ENCODE data around the gene CD80.

The CD80 gene

GRCh38 chr3:119508172-119508845 lies 51.1 kb downstream of the CD80 start:
- TF ChIP-seq Cebpa-rat (IDR thresholded peaks at IDR 0.05): no peak
- Histone ChIP-seq H3K4me1 (peaks cover 0 to 8% (median 0%) of the 10 kb centered on the region in 10 experiments; a peak in 1 of 20 replicates), H3K4me3 (no peak overlapping the region), H3K27ac (no peak overlapping the region), H3K4me2 (no peak overlapping the region), H3K36me3 (peaks cover 72 to 97% (median 86%) of the 10 kb centered on the region in 11 experiments), H3K9me3 (replicated peaks in 1 of 11) (no peaks in the 10 kb centered on the region), H4K20me1 (no peaks in the 10 kb centered on the region; a peak in 1 of 22 replicates), H3K27me3 (no peaks in the 10 kb centered on the region), H3K9ac (no peak overlapping the region)

GRCh38 chr3:119507404-119507803 lies 52.0 kb downstream of the CD80 start:
- H3K4me1 ChIP-seq: peaks cover 0 to 8% (median 0%) of the 10 kb centered on the region in 10 experiments; a peak in 1 of 20 replicates
- no peaks in the 10 kb centered on the region for H3K9me3 ChIP-seq (replicated peaks in 1 of 11)
- H3K27ac ChIP-seq: no peak overlapping the region
- peaks cover 76 to 97% (median 86%) of the 10 kb centered on the region in 11 experiments for H3K36me3 ChIP-seq
- H4K20me1 ChIP-seq: no peaks in the 10 kb centered on the region; a peak in 1 of 22 replicates
- no peak for TF ChIP-seq Cebpa-rat (IDR thresholded peaks at IDR 0.05)
- no peak overlapping the region for H3K9ac ChIP-seq
- H3K4me2 ChIP-seq: no peak overlapping the region
- H3K27me3 ChIP-seq: no peaks in the 10 kb centered on the region
- H3K4me3 ChIP-seq: no peak overlapping the region

GRCh38 chr3:119506631-119507030 lies 52.8 kb downstream of the CD80 start:
- no peak overlapping the region for H3K4me2 ChIP-seq
- TF ChIP-seq Cebpa-rat (IDR thresholded peaks at IDR 0.05): no peak
- H3K4me1 ChIP-seq: peaks cover 0 to 11% (median 0%) of the 10 kb centered on the region in 10 experiments; a peak in 2 of 20 replicates
- no peak overlapping the region; a peak in 1 of 22 replicates for H3K9ac ChIP-seq
- no peaks in the 10 kb centered on the region; a peak in 1 of 22 replicates for H4K20me1 ChIP-seq
- H3K27me3 ChIP-seq: no peaks in the 10 kb centered on the region
- H3K27ac ChIP-seq: no peak overlapping the region
- no peak overlapping the region for H3K4me3 ChIP-seq
- no peaks in the 10 kb centered on the region for H3K9me3 ChIP-seq (replicated peaks in 1 of 11)
- H3K36me3 ChIP-seq: peaks cover 73 to 92% (median 84%) of the 10 kb centered on the region in 11 experiments

- peaks cover 34 to 39% (median 38%) of the 10 kb centered on the region in 11 experiments for H3K36me3 ChIP-seq
- peaks cover 22 to 43% (median 30%) of the 10 kb centered on the region in 10 experiments for H3K4me1 ChIP-seq
- peak overlapping the region; percentile 1 to 96 (median 86); a peak in 15 of 22 replicates for H3K4me2 ChIP-seq
- H3K4me3 ChIP-seq: peak overlapping the region in 2 of 10 experiments; percentile 2 to 13; a peak in 2 of 20 replicates
- H3K27ac ChIP-seq: 0 out of 22 replicates have a peak overlapping the region, but pooled peaks of 1 of the 11 experiments have one; percentile 10
- H3K9ac ChIP-seq: peak overlapping the region in 4 of 11 experiments; percentile 16 to 96 (median 96); a peak in 7 of 22 replicates
- no peaks in the 10 kb centered on the region for H3K9me3 ChIP-seq (replicated peaks in 1 of 11)
- no peak for TF ChIP-seq Cebpa-rat (IDR thresholded peaks at IDR 0.05)
- no peaks in the 10 kb centered on the region for H4K20me1 ChIP-seq
- no peaks in the 10 kb centered on the region for H3K27me3 ChIP-seq
These were observed 58.5 kb downstream of the CD80 start for GRCh38 chr3:119500901-119501300.

GRCh38 chr3:119500265-119500664 lies 59.1 kb downstream of the CD80 start:
- H3K9ac ChIP-seq: peak overlapping the region in 5 of 11 experiments; percentile 16 to 96 (median 95); a peak in 8 of 22 replicates
- H3K36me3 ChIP-seq: peaks cover 28 to 33% (median 31%) of the 10 kb centered on the region in 11 experiments
- H3K27ac ChIP-seq: 0 out of 22 replicates have a peak overlapping the region, but pooled peaks of 1 of the 11 experiments have one; percentile 96
- no peaks in the 10 kb centered on the region for H3K27me3 ChIP-seq
- peak overlapping the region in 3 of 10 experiments; percentile 13 to 85 (median 76); a peak in 2 of 20 replicates for H3K4me3 ChIP-seq
- no peaks in the 10 kb centered on the region for H4K20me1 ChIP-seq
- H3K4me2 ChIP-seq: peak overlapping the region; percentile 69 to 96 (median 86); a peak in 17 of 22 replicates
- no peak for TF ChIP-seq Cebpa-rat (IDR thresholded peaks at IDR 0.05)
- H3K9me3 ChIP-seq (replicated peaks in 1 of 11): no peaks in the 10 kb centered on the region
- H3K4me1 ChIP-seq: peaks cover 22 to 43% (median 30%) of the 10 kb centered on the region in 10 experiments

GRCh38 chr3:119498186-119499011 lies 61.0 kb downstream of the CD80 start, which contains the start of gene TIMMDC1:
TSS of gene TIMMDC1 (plus strand) at chr3:119498547. CDS start at chr3:119498734, 187 bp downstream.
- H3K4me3 ChIP-seq: peak within 1 kb of the TSS; percentile 64 to 86 (median 82)
- peak within 1 kb of the TSS; percentile 80 to 96 (median 92) for H3K9ac ChIP-seq
- no peaks in the 10 kb centered on the region for H4K20me1 ChIP-seq
- H3K27ac ChIP-seq: peak within 1 kb of the TSS; percentile 75 to 96 (median 92)
- H3K4me2 ChIP-seq: peak within 1 kb of the TSS; percentile 69 to 96 (median 86)
- no peaks in the 10 kb centered on the region for H3K27me3 ChIP-seq
- H3K4me1 ChIP-seq: peaks cover 22 to 43% (median 30%) of the 10 kb centered on the region in 10 experiments
- no peak for TF ChIP-seq Cebpa-rat (IDR thresholded peaks at IDR 0.05)
- H3K9me3 ChIP-seq (replicated peaks in 1 of 11): no peaks in the 10 kb centered on the region
- peaks cover 11 to 14% (median 13%) of the 10 kb centered on the region in 11 experiments; a peak in 21 of 22 replicates for H3K36me3 ChIP-seq

GRCh38 chr3:119497820-119498185 lies 61.6 kb downstream of the CD80 start:
- Histone ChIP-seq H3K4me3 (peak overlapping the region; percentile 64 to 86 (median 82)), H3K36me3 (peaks cover 8 to 13% (median 10%) of the 10 kb centered on the region in 11 experiments; a peak in 20 of 22 replicates), H3K27ac (peak overlapping the region; percentile 75 to 96 (median 92); a peak in 21 of 22 replicates), H3K4me2 (peak overlapping the region; percentile 69 to 92 (median 82)), H3K9me3 (replicated peaks in 1 of 11) (no peaks in the 10 kb centered on the region), H3K27me3 (no peaks in the 10 kb centered on the region), H3K4me1 (peaks cover 22 to 43% (median 30%) of the 10 kb centered on the region in 10 experiments), H4K20me1 (no peaks in the 10 kb centered on the region), H3K9ac (peak overlapping the region; percentile 80 to 96 (median 92))
- no peak for TF ChIP-seq Cebpa-rat (IDR thresholded peaks at IDR 0.05)

GRCh38 chr3:119494597-119494996 lies 64.8 kb downstream of the CD80 start:
- Histone ChIP-seq H4K20me1 (no peaks in the 10 kb centered on the region), H3K27ac (no peak overlapping the region), H3K4me2 (no peak overlapping the region), H3K4me3 (no peak overlapping the region), H3K4me1 (peaks cover 13 to 22% (median 15%) of the 10 kb centered on the region in 10 experiments), H3K36me3 (peaks cover 23 to 34% (median 30%) of the 10 kb centered on the region in 11 experiments), H3K9ac (no peak overlapping the region), H3K9me3 (replicated peaks in 1 of 11) (no peaks in the 10 kb centered on the region), H3K27me3 (no peaks in the 10 kb centered on the region)
- no peak for TF ChIP-seq Cebpa-rat (IDR thresholded peaks at IDR 0.05)
